Mesenchymal stem cell (in vitro differentiated cells and primary cell): ENCODE results near the gene NOTCH3.
A peak's percentile ranks its signal among the peaks of the same experiment; 100 is the strongest.

Experiments used
- DNase-seq: peaks from one replicate; pipeline ENCODE4 v3.0.0-alpha.2; 2013
- H2AFZ ChIP-seq: one replicate; pipeline ENCODE4 v1.6.1; 2013; ENCODE audit warnings: low read depth, mild to moderate bottlenecking, control low read depth, inconsistent platforms, low read length, moderate library complexity
- H2AK5ac ChIP-seq: 2 replicates; pipeline ENCODE4 v1.6.1; 2013; ENCODE audit warnings: low read length, moderate library complexity, mild to moderate bottlenecking, inconsistent platforms; ENCODE audit not compliant: severe bottlenecking
- H2BK120ac ChIP-seq: one replicate; pipeline ENCODE4 v1.6.1; 2013; ENCODE audit warnings: low read depth, mild to moderate bottlenecking, inconsistent platforms, low read length, moderate library complexity
- H2BK12ac ChIP-seq, 2 experiments: one replicate each; pipeline ENCODE4 v1.6.1; 2013; ENCODE audit warnings: inconsistent platforms in 2 of 2, low read length in 2 of 2, mild to moderate bottlenecking in 2 of 2, moderate library complexity in 2 of 2, control low read depth in 1 of 2
- H2BK15ac ChIP-seq: one replicate; pipeline ENCODE4 v1.6.1; 2013; ENCODE audit warnings: mild to moderate bottlenecking, low read depth, inconsistent platforms; ENCODE audit not compliant: poor library complexity, severe bottlenecking
- H2BK5ac ChIP-seq: 2 replicates; pipeline ENCODE4 v1.6.1; 2013; ENCODE audit warnings: low read depth, mild to moderate bottlenecking, low read length, control low read depth, inconsistent platforms; ENCODE audit not compliant: poor library complexity, severe bottlenecking
- H3K14ac ChIP-seq, 2 experiments: one replicate each; pipeline ENCODE4 v1.6.1; 2013; ENCODE audit warnings: inconsistent platforms in 2 of 2, low read length in 2 of 2, control low read depth in 1 of 2, mild to moderate bottlenecking in 1 of 2, moderate library complexity in 1 of 2
- H3K18ac ChIP-seq, 2 experiments: one replicate each; pipeline ENCODE4 v1.6.1; 2013; ENCODE audit warnings: inconsistent platforms in 2 of 2, low read length in 2 of 2, control low read depth in 1 of 2, low read depth in 1 of 2, mild to moderate bottlenecking in 1 of 2
- H3K23ac ChIP-seq, 2 experiments: one replicate each; pipeline ENCODE4 v1.6.1; 2013; ENCODE audit warnings: inconsistent platforms in 2 of 2, low read length in 2 of 2, mild to moderate bottlenecking in 2 of 2, moderate library complexity in 2 of 2, control low read depth in 1 of 2
- H3K27ac ChIP-seq: 2 replicates; pipeline ENCODE4 v1.5.1; 2013; ENCODE audit warnings: mild to moderate bottlenecking, moderate library complexity, low read length, control low read depth, inconsistent platforms; ENCODE audit not compliant: poor library complexity, severe bottlenecking
- H3K27me3 ChIP-seq, 2 experiments: 2 replicates each; pipeline versions ENCODE4 v1.6.1 to v1.7.0; 2013; ENCODE audit warnings: low read length in 2 of 2, mild to moderate bottlenecking in 2 of 2, moderate library complexity in 2 of 2, control low read depth in 1 of 2, inconsistent platforms in 1 of 2; ENCODE audit not compliant: control insufficient read depth in 1 of 2, insufficient read depth in 1 of 2
- H3K36me3 ChIP-seq, 2 experiments: 2 replicates each; pipeline versions ENCODE4 v1.6.1 to v1.7.0; 2013; ENCODE audit warnings: low read length in 2 of 2, control low read depth in 1 of 2, inconsistent platforms in 1 of 2, low read depth in 1 of 2, mild to moderate bottlenecking in 1 of 2; ENCODE audit not compliant: insufficient read depth in 2 of 2, control insufficient read depth in 1 of 2
- H3K4ac ChIP-seq, 2 experiments: one replicate each; pipeline ENCODE4 v1.6.1; 2013; ENCODE audit warnings: inconsistent platforms in 2 of 2, low read length in 2 of 2, mild to moderate bottlenecking in 2 of 2, moderate library complexity in 2 of 2, control low read depth in 1 of 2, low read depth in 1 of 2
- H3K4me1 ChIP-seq: 2 replicates; pipeline ENCODE4 v1.6.1; 2013; ENCODE audit warnings: low read depth, low read length, control low read depth; ENCODE audit not compliant: control insufficient read depth, insufficient read depth
- H3K4me2 ChIP-seq: 2 replicates; pipeline ENCODE4 v1.6.1; 2013; ENCODE audit warnings: low read length, mild to moderate bottlenecking, inconsistent platforms; ENCODE audit not compliant: poor library complexity, severe bottlenecking
- H3K4me3 ChIP-seq, 2 experiments: 2 replicates each; pipeline versions ENCODE4 v1.5.1 to v1.7.0; 2013; ENCODE audit warnings: low read length in 2 of 2, mild to moderate bottlenecking in 2 of 2, control low read depth in 1 of 2, low read depth in 1 of 2; ENCODE audit not compliant: insufficient read depth in 1 of 2
- H3K79me1 ChIP-seq: replicated peaks from 2 replicates; pipeline ENCODE4 v1.6.1; 2013; ENCODE audit warnings: mild to moderate bottlenecking, control low read depth, low read length, inconsistent platforms; ENCODE audit not compliant: poor library complexity, severe bottlenecking
- H3K9ac ChIP-seq: 2 replicates; pipeline ENCODE4 v1.7.0; 2013; ENCODE audit warnings: mild to moderate bottlenecking, low read length, moderate library complexity
- H3K9me3 ChIP-seq: 2 replicates; pipeline ENCODE4 v1.7.0; 2013; ENCODE audit warnings: mild to moderate bottlenecking, low read length; ENCODE audit not compliant: control insufficient read depth
- H4K8ac ChIP-seq: one replicate; pipeline ENCODE4 v1.6.1; 2013; ENCODE audit warnings: inconsistent platforms, mild to moderate bottlenecking, low read length, moderate library complexity
- H4K91ac ChIP-seq: one replicate; pipeline ENCODE4 v1.6.1; 2013; ENCODE audit warnings: mild to moderate bottlenecking, low read length, inconsistent platforms
- WGBS: methylation state at CpG from one replicate; pipeline ENCODE4 v1.1.7; 2013; ENCODE audit warnings: mixed read lengths; 5-methylcytosine and 5-hydroxymethylcytosine counted together

NOTCH3 gene

DNA sequence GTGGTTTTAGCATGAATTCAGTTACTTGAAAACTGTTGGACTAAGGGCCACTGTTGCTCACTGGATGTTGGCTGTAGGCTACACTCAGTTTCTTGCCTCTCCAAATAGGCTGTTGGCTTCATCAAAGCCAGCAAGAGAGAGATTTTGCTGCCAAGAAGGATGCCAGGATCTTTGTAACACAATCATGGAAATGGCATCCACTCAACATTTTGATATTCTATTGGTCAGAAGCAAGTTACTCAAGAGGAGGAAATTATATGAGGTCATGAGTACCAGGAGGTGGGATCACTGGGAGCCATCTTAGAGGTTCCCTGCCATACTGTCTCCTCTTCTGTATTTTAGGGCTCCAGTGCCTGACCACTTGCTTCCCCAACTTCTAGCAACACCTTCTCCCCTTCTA is 63.0 kb downstream of the NOTCH3 start:
- no peaks in the 10 kb centered on the region for H3K4me1 ChIP-seq
- H4K91ac ChIP-seq: no peak overlapping the region
- H4K8ac ChIP-seq: no peak overlapping the region
- H2BK12ac ChIP-seq: peak overlapping the region; percentile 31 to 85
- H3K36me3 ChIP-seq: no peaks in the 10 kb centered on the region
- H2AK5ac ChIP-seq: no peak overlapping the region
- H3K4ac ChIP-seq: peak overlapping the region in 1 of 2 experiments; percentile 12
- H3K27ac ChIP-seq: no peak overlapping the region
- H3K79me1 ChIP-seq: no peaks in the 10 kb centered on the region
- peak; percentile 78 for DNase-seq
- no peaks in the 10 kb centered on the region for H3K27me3 ChIP-seq
- no peak overlapping the region for H2BK120ac ChIP-seq
- H3K4me3 ChIP-seq: no peak overlapping the region
- no peak overlapping the region for H2AFZ ChIP-seq
- no peak overlapping the region for H2BK5ac ChIP-seq
- H3K14ac ChIP-seq: no peak overlapping the region
- peaks cover 4% of the 10 kb centered on the region for H3K9me3 ChIP-seq
- H3K23ac ChIP-seq: no peak overlapping the region
- H3K4me2 ChIP-seq: no peak overlapping the region
- H3K9ac ChIP-seq: no peak overlapping the region
- H3K18ac ChIP-seq: peak overlapping the region; percentile 49 to 78
- H2BK15ac ChIP-seq: no peak overlapping the region

DNA sequence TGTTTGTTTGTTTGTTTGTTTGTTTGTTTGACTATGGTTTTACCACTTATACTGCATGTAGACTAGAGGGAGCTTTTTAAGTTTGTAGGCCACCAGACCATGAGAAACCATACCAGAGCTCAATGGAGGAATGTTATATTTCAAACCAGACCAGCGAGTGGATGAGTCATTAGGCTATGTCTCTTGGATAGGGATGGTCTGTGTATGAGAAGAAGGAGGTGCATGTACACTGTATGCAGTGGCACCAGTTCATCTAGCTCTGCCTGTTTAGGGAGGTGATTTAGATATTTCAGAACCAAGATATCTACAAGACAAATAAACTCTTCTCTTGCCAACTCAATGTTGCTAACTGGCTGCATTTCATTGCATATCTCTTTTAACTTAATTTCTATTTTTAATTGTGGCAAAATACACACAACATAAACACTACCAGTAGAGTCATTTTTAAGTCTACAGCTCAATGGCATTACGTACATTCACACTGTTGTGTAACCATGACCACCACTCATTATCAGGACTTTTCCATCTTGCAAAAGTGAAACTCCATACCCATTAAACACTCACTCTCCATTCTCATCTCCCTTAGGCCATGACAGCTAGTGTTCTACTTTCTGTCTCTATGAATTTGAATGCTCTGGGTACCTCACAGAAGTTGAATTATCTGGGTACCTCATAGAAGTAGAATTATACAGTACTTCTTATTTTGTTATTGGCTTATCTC is 64.4 kb downstream of the NOTCH3 start:
- no peak overlapping the region for H3K4me2 ChIP-seq
- no peak overlapping the region for H2AK5ac ChIP-seq
- no peak overlapping the region for H2BK120ac ChIP-seq
- H3K14ac ChIP-seq: no peak overlapping the region
- no peak overlapping the region for H3K4me3 ChIP-seq
- H3K4me1 ChIP-seq: no peaks in the 10 kb centered on the region
- H3K23ac ChIP-seq: no peak overlapping the region
- no peak overlapping the region for H2BK12ac ChIP-seq
- H3K27ac ChIP-seq: no peak overlapping the region
- H3K79me1 ChIP-seq: no peaks in the 10 kb centered on the region
- H4K8ac ChIP-seq: no peak overlapping the region
- 45% methylated on average over 2 of the region's 2 CpGs for WGBS
- peaks cover 4% of the 10 kb centered on the region for H3K9me3 ChIP-seq
- no peak overlapping the region for H2AFZ ChIP-seq
- H2BK15ac ChIP-seq: no peak overlapping the region
- no peak overlapping the region for H2BK5ac ChIP-seq
- no peak overlapping the region for H3K4ac ChIP-seq
- no peak overlapping the region for H3K18ac ChIP-seq
- DNase-seq: peak; percentile 93
- no peaks in the 10 kb centered on the region for H3K27me3 ChIP-seq
- no peak overlapping the region for H4K91ac ChIP-seq
- H3K9ac ChIP-seq: no peak overlapping the region
- H3K36me3 ChIP-seq: no peaks in the 10 kb centered on the region

DNA sequence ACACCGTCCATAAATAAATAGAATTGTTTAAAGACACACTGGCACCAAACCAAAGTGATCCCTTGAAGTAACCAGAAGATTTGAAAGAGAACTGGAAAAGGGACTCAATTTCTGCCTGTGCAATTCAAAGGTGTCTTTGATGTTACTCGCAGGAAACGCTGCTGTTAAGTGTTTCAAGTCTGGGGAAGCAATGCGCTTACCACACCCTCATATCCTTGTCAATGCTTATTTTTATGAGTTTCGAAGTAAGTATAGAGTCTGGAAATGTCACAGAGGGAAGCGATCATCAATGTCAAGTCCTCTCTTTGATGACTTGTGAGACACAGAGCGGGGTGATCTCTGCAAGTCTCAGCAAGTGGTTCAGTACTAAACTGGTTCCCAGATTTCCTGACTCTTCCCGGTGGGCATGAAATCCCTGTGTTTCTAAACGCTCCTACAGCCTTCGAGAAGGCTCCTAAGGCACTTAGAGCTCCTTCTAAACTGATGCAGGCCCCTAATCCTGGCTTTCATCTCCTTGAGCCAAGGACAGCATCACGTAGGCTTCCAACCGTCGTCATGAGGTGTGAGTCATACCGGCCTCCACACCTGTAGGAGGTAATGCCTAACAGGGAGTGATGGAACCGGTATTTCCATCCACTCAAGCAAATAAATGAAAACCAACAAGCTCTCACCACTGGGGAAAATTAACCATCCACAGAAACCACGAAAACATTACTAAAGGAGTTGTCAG is 70.8 kb downstream of the NOTCH3 start:
- H3K18ac ChIP-seq: no peak overlapping the region
- H3K79me1 ChIP-seq: no peaks in the 10 kb centered on the region
- H3K9me3 ChIP-seq: no peaks in the 10 kb centered on the region
- no peak overlapping the region for H2AK5ac ChIP-seq
- H3K4ac ChIP-seq: no peak overlapping the region
- H2BK12ac ChIP-seq: no peak overlapping the region
- H3K4me2 ChIP-seq: no peak overlapping the region
- H3K9ac ChIP-seq: no peak overlapping the region
- H2BK5ac ChIP-seq: no peak overlapping the region
- H2BK15ac ChIP-seq: no peak overlapping the region
- no peak overlapping the region for H3K14ac ChIP-seq
- no peak overlapping the region for H3K27ac ChIP-seq
- DNase-seq: no peak
- no peaks in the 10 kb centered on the region for H3K36me3 ChIP-seq
- H3K4me1 ChIP-seq: no peaks in the 10 kb centered on the region
- no peak overlapping the region for H4K8ac ChIP-seq
- 73% methylated on average over 12 of the region's 16 CpGs for whole genome bisulfite sequencing
- H3K4me3 ChIP-seq: no peak overlapping the region
- H3K23ac ChIP-seq: no peak overlapping the region
- no peak overlapping the region for H2BK120ac ChIP-seq
- H2AFZ ChIP-seq: no peak overlapping the region
- no peak overlapping the region for H4K91ac ChIP-seq
- H3K27me3 ChIP-seq: peaks cover 0 to 9% of the 10 kb centered on the region in 2 experiments

DNA sequence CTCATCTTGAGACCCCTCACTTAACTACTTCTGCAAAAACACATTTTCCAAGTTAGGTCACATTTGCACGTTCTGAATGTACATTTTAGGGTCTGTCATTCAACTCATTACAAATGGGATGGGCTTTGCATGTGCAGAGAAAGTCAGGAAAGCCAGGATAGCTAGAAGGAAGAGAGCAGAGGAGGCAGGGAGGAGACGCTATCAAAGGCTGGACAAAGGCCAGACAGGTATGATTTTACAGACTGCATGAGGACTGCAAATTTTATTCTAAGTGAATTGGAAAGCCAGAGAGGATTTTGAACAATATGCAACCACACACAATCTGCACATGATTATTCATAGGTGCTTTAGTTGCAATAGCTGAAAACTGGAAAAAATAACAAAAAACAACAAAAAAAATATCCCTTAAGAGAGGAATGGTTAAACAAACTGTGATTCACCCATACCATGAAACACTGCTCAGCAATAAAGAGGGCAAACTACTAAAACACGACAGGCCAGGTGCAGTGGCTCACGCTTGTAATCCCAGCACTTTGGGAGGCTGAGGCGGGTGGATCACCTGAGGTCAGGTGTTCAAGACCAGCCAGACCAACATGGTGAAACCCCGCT is 72.5 kb downstream of the NOTCH3 start:
- Histone ChIP-seq H3K4me1 (peaks cover 13% of the 10 kb centered on the region), H3K14ac (no peak overlapping the region), H3K18ac (no peak overlapping the region), H3K4me2 (no peak overlapping the region), H2BK120ac (no peak overlapping the region), H2BK12ac (no peak overlapping the region), H3K79me1 (peaks cover 7% of the 10 kb centered on the region), H3K9ac (no peak overlapping the region), H2AFZ (no peak overlapping the region), H2AK5ac (no peak overlapping the region), H4K8ac (no peak overlapping the region), H2BK15ac (no peak overlapping the region), H3K27ac (no peak overlapping the region), H3K27me3 (peaks cover 0 to 9% of the 10 kb centered on the region in 2 experiments), H2BK5ac (no peak overlapping the region), H3K9me3 (no peaks in the 10 kb centered on the region), H4K91ac (no peak overlapping the region), H3K4me3 (no peak overlapping the region), H3K23ac (no peak overlapping the region), H3K4ac (no peak overlapping the region), H3K36me3 (peaks cover 3 to 4% of the 10 kb centered on the region in 2 experiments)
- 82% methylated on average over 5 of the region's 6 CpGs for WGBS
- no peak for DNase-seq
